ENCODE results near the gene HMGN2.

Gene HMGN2

GRCh38 chr1:26472320-26472900, at the start of gene HMGN2:
Gene HMGN2, plus strand, starts transcription at chr1:26472440. Its CDS starts 173 bp downstream, at chr1:26472613.
- in situ Hi-C loops (cut with MboI; ENCODE audit: low sequenced_read_pairs), result no loop called here

- in situ Hi-C loops (cut with MboI; ENCODE audit: low sequenced_read_pairs), result no loop called here
These were observed 42.5 kb upstream of the HMGN2 start for GRCh38 chr1:26429721-26430120.

- in situ Hi-C loops (cut with MboI; ENCODE audit: low sequenced_read_pairs), result no loop called here
These were observed 40.1 kb upstream of the HMGN2 start, which contains the start of gene DHDDS for GRCh38 chr1:26431979-26432695. Gene DHDDS, plus strand, starts transcription at chr1:26432321. Its CDS starts 625 bp downstream, at chr1:26432946.

GRCh38 chr1:26432793-26433192, 39.4 kb upstream of the HMGN2 start:
- in situ Hi-C loops (cut with MboI; ENCODE audit: low sequenced_read_pairs), result no loop called here

- in situ Hi-C loops (cut with MboI; ENCODE audit: low sequenced_read_pairs), result no loop called here
These were observed 38.0 kb upstream of the HMGN2 start for GRCh38 chr1:26434161-26434752.

GRCh38 chr1:26438041-26438440, 34.2 kb upstream of the HMGN2 start:
- in situ Hi-C loops (cut with MboI; ENCODE audit: low sequenced_read_pairs), result no loop called here

- in situ Hi-C loops (cut with MboI; ENCODE audit: low sequenced_read_pairs), result no loop called here
These were observed 32.0 kb upstream of the HMGN2 start for GRCh38 chr1:26440259-26440658.

GRCh38 chr1:26449868-26450267, 22.4 kb upstream of the HMGN2 start:
- in situ Hi-C loops (cut with MboI; ENCODE audit: low sequenced_read_pairs), result no loop called here

GRCh38 chr1:26450908-26451307, 21.3 kb upstream of the HMGN2 start:
- in situ Hi-C loops (cut with MboI; ENCODE audit: low sequenced_read_pairs), result no loop called here

GRCh38 chr1:26452459-26453183, 19.6 kb upstream of the HMGN2 start:
- in situ Hi-C loops (cut with MboI; ENCODE audit: low sequenced_read_pairs), result no loop called here

GRCh38 chr1:26459148-26459547, 13.1 kb upstream of the HMGN2 start:
- in situ Hi-C loops (cut with MboI; ENCODE audit: low sequenced_read_pairs), result no loop called here

- in situ Hi-C loops (cut with MboI; ENCODE audit: low sequenced_read_pairs), result no loop called here
These were observed 12.6 kb upstream of the HMGN2 start for GRCh38 chr1:26459573-26460031.

- in situ Hi-C loops (cut with MboI; ENCODE audit: low sequenced_read_pairs), result no loop called here
These were observed 3.3 kb upstream of the HMGN2 start for GRCh38 chr1:26468911-26469310.

GRCh38 chr1:26469558-26469957, 2.7 kb upstream of the HMGN2 start:
- in situ Hi-C loops (cut with MboI; ENCODE audit: low sequenced_read_pairs), result no loop called here

- in situ Hi-C loops (cut with MboI; ENCODE audit: low sequenced_read_pairs), result no loop called here
These were observed 1.3 kb upstream of the HMGN2 start for GRCh38 chr1:26470878-26471497.

- in situ Hi-C loops (cut with MboI; ENCODE audit: low sequenced_read_pairs), result no loop called here
These were observed 531 bp upstream of the HMGN2 start for GRCh38 chr1:26471498-26472319.

- in situ Hi-C loops (cut with MboI; ENCODE audit: low sequenced_read_pairs), result no loop called here
These were observed 933 bp downstream of the HMGN2 start for GRCh38 chr1:26472901-26473845.

GRCh38 chr1:26474818-26475217, 2.6 kb downstream of the HMGN2 start:
- in situ Hi-C loops (cut with MboI; ENCODE audit: low sequenced_read_pairs), result no loop called here

- in situ Hi-C loops (cut with MboI; ENCODE audit: low sequenced_read_pairs), result no loop called here
These were observed 3.7 kb downstream of the HMGN2 start for GRCh38 chr1:26475989-26476388.

All from HL-60/S4 treated with retinoic acid at 250 ng/mL for 4 days and 3 days (cell line).